NCI-H82 (cell line): Measurements from ENCODE around the gene NES.
"Not testable (repeated sequence)": the region's sequence is repeated elsewhere in the genome, so short reads cannot be mapped to it uniquely, and the experiment has no call there.

Experiments
- DNase-seq: peaks from one replicate; lab custom pipeline; 2025; lab: John Stamatoyannopoulos, UW

Gene NES

GRCh38 chr1:156645056-156645455, 32.2 kb downstream of the NES start:
- no peak for DNase-seq

GRCh38 chr1:156644640-156645039, 32.6 kb downstream of the NES start:
- no peak for DNase-seq

DNA sequence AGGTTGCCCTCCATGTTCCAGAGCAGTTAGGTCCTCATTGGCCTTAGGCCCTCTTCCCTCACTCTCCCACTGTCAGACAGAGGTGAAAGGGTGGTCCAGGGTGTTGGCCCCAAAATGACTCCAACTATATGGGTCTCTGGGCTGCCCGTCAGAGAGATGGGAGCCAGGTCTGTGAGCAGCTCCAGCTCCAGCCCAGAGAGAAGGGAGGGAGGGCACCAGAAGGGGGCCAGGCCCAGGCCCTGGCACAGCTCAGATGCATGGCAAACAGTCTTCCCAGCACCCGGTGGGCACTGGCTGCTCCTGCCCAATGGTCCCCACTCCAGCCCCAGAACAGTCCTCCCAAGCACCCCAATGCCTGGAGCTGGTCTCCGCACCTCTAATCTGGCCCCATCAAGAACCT, 33.1 kb downstream of the NES start:
- no peak for DNase-seq

DNA sequence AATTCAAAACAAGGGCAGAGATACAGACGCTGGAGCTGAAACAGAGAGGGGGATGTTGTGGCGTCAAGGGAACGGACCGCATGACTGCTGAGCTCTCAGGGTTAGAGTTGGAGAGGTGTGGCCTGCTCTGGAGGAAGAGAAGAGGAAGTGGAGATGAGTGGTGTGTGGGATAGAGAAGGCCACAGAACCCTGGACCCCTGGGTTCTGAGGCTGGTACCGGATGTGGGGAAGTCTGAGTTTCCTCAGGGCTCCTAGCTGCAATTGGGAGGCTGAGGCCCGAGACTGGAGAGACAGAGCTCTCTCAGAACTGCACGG, 33.5 kb downstream of the NES start:
- DNase-seq, result no peak

DNA sequence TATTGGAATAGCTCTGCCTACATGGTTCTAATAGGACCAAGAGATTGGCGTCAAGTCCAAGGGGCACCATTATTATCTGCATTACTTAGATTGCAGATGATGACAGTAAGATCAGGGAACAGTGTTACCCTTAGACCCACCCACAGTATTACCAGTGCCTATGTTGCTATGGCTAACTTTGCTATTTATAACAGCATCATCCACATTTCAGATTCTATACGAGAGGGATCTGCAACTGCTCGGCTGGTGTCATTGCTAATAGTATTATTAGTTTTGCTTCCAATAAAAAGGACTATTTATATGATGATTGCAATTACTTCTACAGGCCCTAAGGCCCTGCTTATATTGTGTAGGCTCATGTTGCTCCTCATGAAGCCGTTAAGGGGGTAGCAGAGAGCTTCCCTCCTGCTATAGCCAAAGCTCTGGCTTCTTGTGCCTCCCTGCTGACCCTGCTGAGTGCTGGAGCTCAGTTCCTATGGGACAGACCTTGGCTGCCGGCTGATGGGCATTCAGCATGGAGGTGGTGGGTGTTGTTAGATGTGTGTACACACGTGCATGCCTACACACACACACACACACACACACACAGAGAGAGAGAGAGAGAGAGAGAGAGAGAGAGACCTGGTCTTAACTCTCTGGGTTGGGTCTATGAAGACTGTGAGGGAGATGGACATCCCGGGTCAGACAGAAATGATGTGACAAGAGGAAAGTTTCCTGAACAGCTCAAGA, 34.0 kb downstream of the NES start:
- DNase-seq, result no peak

DNA sequence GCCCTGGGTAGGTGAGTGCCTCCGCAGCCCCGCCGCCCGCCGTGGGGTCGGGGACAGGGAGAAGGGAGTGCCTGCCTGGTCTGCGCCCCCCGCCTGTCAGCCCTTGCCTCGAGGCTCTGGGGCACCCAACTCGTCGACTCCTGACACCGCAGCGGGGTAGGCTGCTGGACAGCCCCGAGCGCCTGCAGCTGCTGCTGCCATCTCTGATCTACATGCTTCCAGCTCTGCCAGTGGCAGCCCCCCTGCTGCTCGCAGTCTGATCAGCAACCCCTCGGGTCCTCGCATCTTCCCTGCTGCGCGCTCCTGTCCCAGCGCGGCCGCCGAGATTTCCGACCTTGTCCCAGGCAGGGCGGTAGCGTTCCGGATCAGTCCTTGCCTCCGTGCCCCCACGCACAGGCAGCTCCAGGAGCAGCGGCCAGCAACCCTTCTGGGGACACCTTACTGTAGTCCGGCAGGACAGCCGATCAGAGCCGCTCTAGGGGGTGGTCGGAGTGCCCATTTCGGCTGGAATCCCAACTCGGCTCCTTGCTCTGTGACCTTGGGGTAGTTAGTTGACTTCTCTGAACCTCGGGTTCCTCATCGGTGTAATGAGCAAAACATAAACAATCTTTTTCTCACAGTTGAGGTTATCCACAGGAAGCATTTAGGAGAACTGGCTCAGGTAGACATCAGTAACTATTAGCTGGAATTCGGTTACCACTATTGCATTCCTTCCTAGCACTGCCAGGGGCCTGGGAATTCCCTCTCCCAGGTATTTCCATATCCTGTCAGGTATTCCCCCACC, 34.8 kb downstream of the NES start:
- no peak for DNase-seq

DNA sequence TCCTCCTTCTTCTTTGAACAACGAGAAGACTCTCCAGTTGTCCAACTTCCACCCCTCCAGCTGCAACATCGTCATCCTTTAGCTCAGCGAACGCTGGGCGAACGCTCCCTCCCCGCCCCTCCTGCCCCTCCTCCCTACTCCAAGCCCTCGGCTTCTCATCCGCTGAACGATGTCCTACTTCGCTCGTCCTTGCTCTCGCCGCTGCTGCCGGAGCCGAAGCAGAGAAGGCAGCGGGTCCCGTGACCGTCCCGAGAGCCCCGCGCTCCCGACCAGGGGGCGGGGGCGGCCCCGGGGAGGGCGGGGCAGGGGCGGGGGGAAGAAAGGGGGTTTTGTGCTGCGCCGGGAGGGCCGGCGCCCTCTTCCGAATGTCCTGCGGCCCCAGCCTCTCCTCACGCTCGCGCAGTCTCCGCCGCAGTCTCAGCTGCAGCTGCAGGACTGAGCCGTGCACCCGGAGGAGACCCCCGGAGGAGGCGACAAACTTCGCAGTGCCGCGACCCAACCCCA, 35.4 kb downstream of the NES start, which contains the start of gene BCAN:
Gene BCAN, plus strand, starts transcription at position 357 of the 504 bp plus-strand sequence. CDS start 3,938 bp downstream, outside the sequence.
- DNase-seq, result peak; percentile 86

DNA sequence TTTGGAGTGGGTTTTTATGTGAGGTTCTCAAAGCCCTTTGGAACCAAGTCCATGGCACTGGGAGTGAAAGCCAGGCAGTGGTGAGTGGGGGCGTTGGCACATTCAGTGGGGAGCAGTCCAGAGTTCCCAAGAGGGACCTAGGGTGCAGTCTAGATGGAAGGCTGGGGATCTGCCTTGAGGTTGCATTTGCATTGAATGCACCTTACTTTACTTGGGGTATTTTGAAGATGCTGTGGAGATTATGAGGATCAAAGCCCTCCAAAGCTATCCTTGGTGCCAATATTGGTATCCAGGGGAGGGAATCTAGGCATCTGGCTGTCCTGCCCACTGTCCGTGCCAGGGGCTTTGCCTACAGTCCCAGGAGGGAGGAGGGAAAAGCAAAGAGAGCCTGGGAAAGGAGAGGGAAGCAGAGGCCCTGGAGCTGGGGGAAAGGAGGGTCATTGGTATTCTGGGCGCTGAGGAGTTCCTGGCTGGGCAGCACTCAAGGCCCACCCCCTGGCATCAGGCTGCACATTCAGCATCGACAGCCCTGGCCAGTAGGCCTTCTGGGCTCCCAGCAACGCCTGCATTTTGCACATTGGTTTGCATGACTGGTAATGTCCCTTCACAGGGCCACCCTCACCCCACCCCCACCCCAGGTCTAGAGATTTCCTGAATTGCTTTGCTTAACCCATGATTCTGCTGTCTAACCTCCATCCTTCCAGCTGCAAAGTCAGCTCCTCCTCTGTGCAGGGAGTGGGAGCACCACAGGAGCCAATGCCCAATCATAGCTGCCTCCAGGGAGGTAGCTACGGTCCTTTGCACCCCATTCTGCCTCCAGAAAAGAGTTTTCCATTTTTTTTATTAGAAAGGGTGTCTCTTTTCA, 36.1 kb downstream of the NES start:
- no peak for DNase-seq

DNA sequence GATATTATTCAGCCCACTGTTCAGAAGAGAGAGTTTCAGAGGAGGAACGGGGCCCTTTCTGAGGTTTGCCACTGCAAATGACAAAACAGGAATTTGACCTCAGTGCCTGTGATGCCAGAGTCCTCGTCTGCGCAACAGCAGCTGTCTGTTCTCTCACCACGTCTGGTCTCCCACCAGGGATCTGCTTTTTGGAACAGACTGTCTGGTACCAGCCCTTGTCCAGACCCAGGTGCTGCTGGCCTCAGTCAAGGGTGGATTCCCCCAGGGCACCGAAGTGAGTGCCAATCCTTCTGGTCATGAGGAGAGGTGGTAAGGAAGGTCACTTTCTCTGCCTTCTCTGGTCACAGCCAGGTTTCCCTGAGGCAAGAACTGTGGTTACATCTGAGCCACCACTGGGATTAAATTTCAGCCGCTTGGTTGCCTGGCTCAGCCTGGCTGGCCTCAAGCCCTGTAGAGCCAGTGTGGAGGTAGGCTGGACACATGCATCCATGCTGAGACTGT, 37.6 kb downstream of the NES start:
- no peak for DNase-seq

- DNase-seq, result no peak
Observed at GRCh38 chr1:156638189-156638985, 38.8 kb downstream of the NES start.

GRCh38 chr1:156632355-156632754, 44.9 kb downstream of the NES start:
- DNase-seq, result no peak

- not testable (repeated sequence) for DNase-seq
Observed at GRCh38 chr1:156631152-156631551, 46.1 kb downstream of the NES start.

GRCh38 chr1:156629823-156630449, 47.3 kb downstream of the NES start:
- no peak for DNase-seq

DNA sequence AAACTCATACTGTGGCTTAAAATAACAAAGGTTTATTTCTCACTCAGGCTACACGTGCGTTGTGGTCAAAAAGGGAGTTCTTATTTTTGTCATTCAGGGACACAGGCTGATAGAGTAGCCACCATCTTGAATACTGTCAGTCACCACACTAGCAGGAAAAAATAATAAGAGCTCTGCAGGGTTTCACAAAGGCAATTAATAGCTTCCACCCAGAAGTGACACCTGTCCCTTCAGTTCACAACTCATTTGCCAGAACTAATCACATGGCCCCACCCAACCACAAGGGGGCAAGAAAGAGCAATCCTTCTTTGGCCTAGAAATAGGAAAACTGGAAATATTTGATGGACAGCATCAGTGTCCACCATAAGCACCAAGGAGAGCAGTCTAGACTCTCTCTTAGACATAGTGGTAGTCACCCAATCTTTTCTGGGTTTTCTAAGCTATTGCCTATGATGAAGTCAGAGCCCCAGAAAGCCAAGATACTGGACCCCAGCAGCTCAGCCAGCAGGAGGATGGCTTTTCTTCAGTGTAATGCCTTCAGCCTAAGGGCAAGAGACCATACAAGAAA, 49.8 kb downstream of the NES start:
- DNase-seq, result peak; percentile 89

DNA sequence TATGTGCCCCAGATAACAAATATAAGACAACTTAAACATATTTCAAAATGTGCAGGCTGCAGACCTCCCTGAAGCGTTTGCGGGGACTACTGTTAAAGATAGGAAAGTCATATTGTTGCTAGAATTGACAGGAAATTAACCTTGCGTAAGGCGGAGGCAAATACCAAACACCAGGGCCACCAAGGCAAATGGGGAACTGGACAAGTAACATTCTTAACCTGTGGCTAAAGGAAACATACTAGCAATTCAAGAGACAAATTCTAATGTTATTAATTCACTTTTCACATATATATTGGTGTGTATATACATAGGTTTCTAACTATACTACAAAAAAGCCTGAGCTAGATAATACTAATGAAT, 51.1 kb downstream of the NES start:
- DNase-seq, result no peak

DNA sequence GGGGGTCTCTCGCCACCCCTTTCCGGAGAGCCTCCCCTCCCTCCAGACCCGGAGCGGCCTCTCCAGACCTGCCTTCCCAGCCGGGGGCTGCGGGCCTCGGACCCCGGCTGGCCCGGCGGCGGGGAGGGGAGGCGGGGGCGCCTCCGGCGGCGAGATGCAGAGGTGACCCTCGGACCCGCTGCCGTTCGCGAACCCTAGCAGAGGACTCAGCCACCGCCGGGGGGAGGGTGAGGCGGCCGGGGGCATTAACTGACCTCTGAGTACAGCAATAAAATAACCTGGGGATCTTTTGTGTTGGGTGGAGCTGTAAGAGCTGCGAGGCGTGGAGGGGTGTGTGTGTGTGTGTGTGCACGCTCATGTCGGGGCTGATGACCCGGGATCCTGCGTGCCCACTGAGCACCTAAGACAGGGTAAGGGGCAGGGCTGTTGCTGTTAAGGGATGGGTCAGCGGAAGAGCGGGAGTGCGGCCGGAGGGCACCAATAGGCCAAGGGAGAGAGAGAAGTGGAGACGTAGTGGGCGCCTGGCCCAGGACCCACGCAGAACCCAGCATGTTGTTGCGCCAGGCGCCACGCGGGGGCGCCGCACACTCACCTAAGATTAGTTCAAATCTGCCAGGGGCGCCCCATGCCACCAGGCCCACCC, 51.6 kb downstream of the NES start:
- DNase-seq, result peak; percentile 87

DNA sequence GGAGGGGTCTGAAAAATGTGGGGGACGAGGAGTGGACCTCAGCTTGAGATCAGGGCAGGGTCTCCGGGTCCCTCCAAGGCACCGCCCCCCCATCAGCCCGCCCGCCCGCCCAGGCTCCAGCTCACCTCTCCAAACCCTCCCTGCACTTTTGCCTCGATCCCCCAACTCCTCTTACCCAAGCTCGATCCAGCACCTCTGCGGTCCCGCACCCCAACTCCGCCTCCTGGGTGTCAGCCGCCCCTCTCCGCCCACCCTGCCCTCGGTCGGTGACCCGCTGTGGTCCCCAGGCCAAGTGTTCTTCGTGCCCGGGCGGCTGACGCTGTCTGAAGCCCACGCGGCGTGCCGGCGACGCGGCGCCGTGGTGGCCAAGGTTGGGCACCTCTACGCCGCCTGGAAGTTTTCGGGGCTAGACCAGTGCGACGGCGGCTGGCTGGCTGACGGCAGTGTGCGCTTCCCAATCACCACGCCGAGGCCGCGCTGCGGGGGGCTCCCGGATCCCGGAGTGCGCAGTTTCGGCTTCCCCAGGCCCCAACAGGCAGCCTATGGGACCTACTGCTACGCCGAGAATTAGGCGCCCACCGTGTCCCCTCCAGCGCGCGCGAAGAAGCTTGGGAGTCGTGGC, 52.3 kb downstream of the NES start:
- peak; percentile 60 for DNase-seq

GRCh38 chr1:156623946-156624813, 53.0 kb downstream of the NES start:
- DNase-seq, result peak; percentile 92
